ENCODE results near the gene STARD10.
"Not testable (repeated sequence)": the region's sequence is repeated elsewhere in the genome, so short reads cannot be mapped to it uniquely, and the experiment has no call there.

Gene STARD10

GRCh38 chr11:72813740-72814285 is 20.0 kb upstream of the STARD10 start:
- ChIA-PET CTCF (interaction anchor here (0.7 to 9.6 kb wide), 17 partner anchors 8 to 364 kb away, joined by 3 to 128 read pairs (median 6); partner anchors contain the start of gene STARD10), POLR2A (interaction anchor here (0.8 to 1.2 kb wide), 4 partner anchors 91 to 444 kb away, joined by 3 to 5 read pairs (median 3); no protein-coding TSS in a partner anchor)
- H3K4me3 ChIP-seq (ENCODE audit: low read depth, low read length): peak overlapping the region; percentile 91
- no peak for TF ChIP-seq CTCF (IDR thresholded peaks at IDR 0.05; ENCODE audit: insufficient read depth, low read length, missing control alignments)
- DNase-seq (ENCODE audit: low read depth, low spot score): no peak

GRCh38 chr11:72812967-72813739 is 19.3 kb upstream of the STARD10 start:
- peak; percentile 77 for TF ChIP-seq CTCF (IDR thresholded peaks at IDR 0.05; ENCODE audit: insufficient read depth, low read length, missing control alignments)
- ChIA-PET CTCF (interaction anchor here (0.7 to 9.6 kb wide), 23 partner anchors 9 to 365 kb away, joined by 3 to 128 read pairs (median 4); partner anchors contain the start of gene STARD10), POLR2A (interaction anchor here (0.6 to 1.2 kb wide), 5 partner anchors 18 to 445 kb away, joined by 3 to 5 read pairs (median 3); no protein-coding TSS in a partner anchor)
- no peak for DNase-seq (ENCODE audit: low read depth, low spot score)
- H3K4me3 ChIP-seq (ENCODE audit: low read depth, low read length): peak overlapping the region; percentile 91

GRCh38 chr11:72812604-72812966 is 18.7 kb upstream of the STARD10 start:
- DNase-seq (ENCODE audit: low read depth, low spot score): no peak
- ChIA-PET CTCF (interaction anchor here (0.8 to 9.6 kb wide), 19 partner anchors 9 to 365 kb away, joined by 3 to 128 read pairs (median 5); partner anchors contain the start of gene STARD10), POLR2A (interaction anchor here (0.7 to 1.2 kb wide), 3 partner anchors 18 to 344 kb away, joined by 3 to 5 read pairs (median 3); no protein-coding TSS in a partner anchor)
- no peak for TF ChIP-seq CTCF (IDR thresholded peaks at IDR 0.05; ENCODE audit: insufficient read depth, low read length, missing control alignments)
- H3K4me3 ChIP-seq (ENCODE audit: low read depth, low read length): peak overlapping the region; percentile 91

GRCh38 chr11:72811686-72812085 is 17.8 kb upstream of the STARD10 start:
- DNase-seq (ENCODE audit: low read depth, low spot score); POLR2A ChIA-PET; H3K4me3 ChIP-seq (ENCODE audit: low read depth, low read length): not testable (repeated sequence)
- CTCF ChIA-PET: interaction anchor here (0.6 to 9.6 kb wide), 5 partner anchors 9 to 108 kb away, joined by 3 to 128 read pairs (median 13); partner anchors contain the start of gene STARD10

GRCh38 chr11:72808331-72808798 is 14.5 kb upstream of the STARD10 start:
- ChIA-PET CTCF (interaction anchor here (1.2 to 1.5 kb wide), 4 partner anchors 14 to 370 kb away, joined by 3 to 8 read pairs (median 6); partner anchors contain the start of gene STARD10), POLR2A (no interaction called here)
- DNase-seq (ENCODE audit: low read depth, low spot score): no peak
- no peak overlapping the region for H3K4me3 ChIP-seq (ENCODE audit: low read depth, low read length)
- TF ChIP-seq CTCF (IDR thresholded peaks at IDR 0.05; ENCODE audit: insufficient read depth, low read length, missing control alignments): no peak

GRCh38 chr11:72807792-72808191 is 13.9 kb upstream of the STARD10 start:
- no peak for TF ChIP-seq CTCF (IDR thresholded peaks at IDR 0.05; ENCODE audit: insufficient read depth, low read length, missing control alignments)
- no peak for DNase-seq (ENCODE audit: low read depth, low spot score)
- ChIA-PET CTCF (interaction anchor here (1.3 to 1.5 kb wide), 5 partner anchors 13 to 370 kb away, joined by 3 to 8 read pairs (median 4); partner anchors contain the start of gene STARD10), POLR2A (interaction anchor here (1.0 kb wide), 1 partner anchor 14 kb away, joined by 5 read pairs; the partner anchor contains the start of gene STARD10)
- no peak overlapping the region for H3K4me3 ChIP-seq (ENCODE audit: low read depth, low read length)
